Loucy (cell line): Measurements from ENCODE around the gene CD34.
A peak's percentile ranks its signal among the peaks of the same experiment; 100 is the strongest.
"Not testable (repeated sequence)": the region's sequence is repeated elsewhere in the genome, so short reads cannot be mapped to it uniquely, and the experiment has no call there.

Experiments used
- H2AFZ ChIP-seq: fragments of 200-600 bp; sonication (generic); 2 replicates; pipeline ENCODE4 v1.6.0; 2016; ENCODE audit warnings: antibody characterized with exemption, mild to moderate bottlenecking, low read length, moderate library complexity
- H3F3A ChIP-seq: fragments of 200-600 bp; 2 replicates; pipeline ENCODE4 v1.6.0; 2016; ENCODE audit warnings: antibody characterized with exemption, low read depth, mild to moderate bottlenecking
- H3K27me3 ChIP-seq: fragments of 200-600 bp; sonication (generic); 2 replicates; pipeline ENCODE4 v1.6.1; 2014; ENCODE audit warnings: low read length, mild to moderate bottlenecking; ENCODE audit not compliant: insufficient read depth, poor library complexity, severe bottlenecking
- H3K36me3 ChIP-seq: fragments of 200-600 bp; sonication (generic); 2 replicates; pipeline ENCODE4 v1.6.1; 2016; ENCODE audit warnings: low read length; ENCODE audit not compliant: insufficient read depth
- H3K4me1 ChIP-seq: fragments of 200-600 bp; sonication (generic); 2 replicates; pipeline ENCODE4 v1.5.1; 2014; ENCODE audit warnings: low read length, mild to moderate bottlenecking; ENCODE audit not compliant: insufficient read depth, poor library complexity, severe bottlenecking
- H3K4me2 ChIP-seq: fragments of 200-600 bp; sonication (generic); 2 replicates; pipeline ENCODE4 v1.6.0; 2014; ENCODE audit warnings: antibody characterized with exemption, low read length, low read depth, mild to moderate bottlenecking; ENCODE audit not compliant: poor library complexity, severe bottlenecking
- H3K4me3 ChIP-seq: fragments of 200-600 bp; sonication (generic); 2 replicates; pipeline ENCODE4 v1.5.1; 2014; ENCODE audit warnings: low read length, mild to moderate bottlenecking, mixed read lengths; ENCODE audit not compliant: poor library complexity, severe bottlenecking
- H3K79me2 ChIP-seq: fragments of 200-600 bp; sonication (generic); 2 replicates; pipeline ENCODE4 v1.6.1; 2014; ENCODE audit warnings: low read length; ENCODE audit not compliant: insufficient read depth
- H3K9ac ChIP-seq: fragments of 200-600 bp; sonication (generic); 2 replicates; pipeline ENCODE4 v1.6.0; 2014; ENCODE audit warnings: mild to moderate bottlenecking, low read depth, low read length, moderate library complexity; ENCODE audit not compliant: poor library complexity, severe bottlenecking
- H3K9me2 ChIP-seq: fragments of 200-600 bp; sonication (generic); replicated peaks from 2 replicates; pipeline ENCODE4 v1.6.1; 2016; ENCODE audit warnings: low read depth, low read length, mixed read lengths
- H3K9me3 ChIP-seq: fragments of 200-600 bp; sonication (generic); 2 replicates; pipeline ENCODE4 v1.6.1; 2014; ENCODE audit warnings: mild to moderate bottlenecking, antibody characterized with exemption, low read length, low read depth; ENCODE audit not compliant: insufficient read depth
- H4K20me1 ChIP-seq: fragments of 200-600 bp; sonication (generic); 2 replicates; pipeline ENCODE4 v1.6.0; 2014; ENCODE audit warnings: antibody characterized with exemption, low read length, mild to moderate bottlenecking; ENCODE audit not compliant: insufficient read depth, poor library complexity, severe bottlenecking
- EZH2phosphoT487 ChIP-seq: fragments of 200-600 bp; IDR thresholded peaks from 2 replicates; pipeline ENCODE4 v1.6.1; 2018; ENCODE audit warnings: antibody characterized with exemption, mild to moderate bottlenecking, moderate library complexity, borderline replicate concordance
- TF ChIP-seq, protein P1 (sequence below): fragments of 200-600 bp; sonication (generic); conservative IDR thresholded peaks from 2 replicates; pipeline ENCODE4 v1.5.1; 2014; ENCODE audit warnings: mild to moderate bottlenecking, antibody characterized with exemption, low read length

Gene CD34

DNA sequence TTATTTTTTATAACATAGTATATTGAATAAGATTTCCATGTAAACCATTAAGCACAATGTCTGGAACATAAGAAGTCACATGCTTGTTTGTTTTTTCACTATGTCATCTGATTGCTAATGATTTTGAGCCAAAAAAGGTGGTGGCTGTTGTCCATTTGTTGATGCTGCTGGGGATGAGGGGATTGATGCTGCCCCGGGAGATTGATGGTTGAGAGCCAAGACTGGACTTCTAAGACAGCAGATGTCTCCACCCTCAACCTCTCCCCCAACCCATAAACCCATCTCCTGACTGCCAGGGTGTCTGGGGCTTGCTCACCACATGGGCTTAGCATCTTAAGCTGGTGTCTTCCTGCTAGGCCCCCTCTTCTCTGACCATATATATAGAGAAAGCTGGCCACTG lies 35.8 kb upstream of the CD34 start:
- H2AFZ ChIP-seq = peak overlapping the region; percentile 7; the same call in 1 of the 2 replicates

DNA sequence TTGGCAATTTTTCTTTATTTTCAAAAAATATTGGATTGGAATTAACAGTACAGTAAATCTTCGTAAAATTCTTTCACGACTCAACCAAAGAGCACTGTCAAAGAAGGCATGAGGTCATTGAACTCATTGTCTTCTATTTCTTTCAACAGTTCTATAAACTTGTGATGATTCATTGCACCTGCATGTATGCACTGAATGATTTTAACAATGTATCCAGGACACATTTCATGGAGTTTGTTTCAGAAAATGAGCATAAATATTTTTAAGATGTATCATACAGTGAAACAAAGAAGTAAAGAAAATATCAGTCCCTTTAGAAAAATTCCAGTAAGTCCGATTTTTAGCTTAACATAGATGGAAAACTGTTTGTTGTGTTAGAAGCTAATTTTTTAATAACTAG lies 33.6 kb upstream of the CD34 start:
- Histone ChIP-seq H3K27me3 (no peaks in the 10 kb centered on the region), H3F3A (no peaks in the 10 kb centered on the region), H3K4me3 (no peak overlapping the region), H3K4me1 (peaks cover 11% of the 10 kb centered on the region), H3K36me3 (no peaks in the 10 kb centered on the region), H3K9me3 (no peaks in the 10 kb centered on the region), H3K9me2 (no peaks in the 10 kb centered on the region), H3K4me2 (no peak overlapping the region), H4K20me1 (no peaks in the 10 kb centered on the region), H2AFZ (no peak overlapping the region), H3K9ac (no peak overlapping the region), H3K79me2 (no peaks in the 10 kb centered on the region)
- TF ChIP-seq, protein P1, sequence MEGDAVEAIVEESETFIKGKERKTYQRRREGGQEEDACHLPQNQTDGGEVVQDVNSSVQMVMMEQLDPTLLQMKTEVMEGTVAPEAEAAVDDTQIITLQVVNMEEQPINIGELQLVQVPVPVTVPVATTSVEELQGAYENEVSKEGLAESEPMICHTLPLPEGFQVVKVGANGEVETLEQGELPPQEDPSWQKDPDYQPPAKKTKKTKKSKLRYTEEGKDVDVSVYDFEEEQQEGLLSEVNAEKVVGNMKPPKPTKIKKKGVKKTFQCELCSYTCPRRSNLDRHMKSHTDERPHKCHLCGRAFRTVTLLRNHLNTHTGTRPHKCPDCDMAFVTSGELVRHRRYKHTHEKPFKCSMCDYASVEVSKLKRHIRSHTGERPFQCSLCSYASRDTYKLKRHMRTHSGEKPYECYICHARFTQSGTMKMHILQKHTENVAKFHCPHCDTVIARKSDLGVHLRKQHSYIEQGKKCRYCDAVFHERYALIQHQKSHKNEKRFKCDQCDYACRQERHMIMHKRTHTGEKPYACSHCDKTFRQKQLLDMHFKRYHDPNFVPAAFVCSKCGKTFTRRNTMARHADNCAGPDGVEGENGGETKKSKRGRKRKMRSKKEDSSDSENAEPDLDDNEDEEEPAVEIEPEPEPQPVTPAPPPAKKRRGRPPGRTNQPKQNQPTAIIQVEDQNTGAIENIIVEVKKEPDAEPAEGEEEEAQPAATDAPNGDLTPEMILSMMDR = no peak
- TF ChIP-seq EZH2phosphoT487 = no peak

More for the DNA sequence above, 35.8 kb upstream of the CD34 start:
- no peak for TF ChIP-seq EZH2phosphoT487
- TF ChIP-seq, protein P1 = no peak
- Histone ChIP-seq H3K4me1 (peaks cover 14% of the 10 kb centered on the region), H3K9me2 (no peaks in the 10 kb centered on the region), H4K20me1 (no peaks in the 10 kb centered on the region), H3K27me3 (no peaks in the 10 kb centered on the region), H3K36me3 (no peaks in the 10 kb centered on the region), H3K4me2 (no peak overlapping the region), H3K9me3 (no peaks in the 10 kb centered on the region), H3K9ac (no peak overlapping the region), H3K4me3 (no peak overlapping the region), H3K79me2 (no peaks in the 10 kb centered on the region), H3F3A (no peaks in the 10 kb centered on the region; the same call in 1 of the 2 replicates)

DNA sequence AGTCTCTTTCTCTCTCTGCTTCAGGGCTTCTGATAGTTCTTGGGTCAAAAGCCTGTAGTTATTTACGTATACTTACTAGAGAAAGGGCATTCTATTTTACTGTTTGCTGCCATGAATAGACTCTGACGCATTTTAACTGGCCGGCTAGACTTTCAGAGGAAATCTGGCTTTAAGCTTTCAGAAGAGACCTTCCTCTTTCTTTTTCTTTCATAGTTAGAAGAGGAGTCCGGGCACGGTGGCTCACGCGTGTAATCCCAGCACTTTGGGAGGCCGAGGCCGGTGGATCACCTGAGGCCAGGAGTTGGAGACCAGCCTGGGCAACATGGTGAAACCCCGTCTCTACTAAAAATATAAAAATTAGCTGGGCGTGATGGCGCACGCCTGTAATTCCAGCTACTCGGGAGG lies 31.4 kb upstream of the CD34 start:
- not testable (repeated sequence) for H3K79me2 ChIP-seq, H3K27me3 ChIP-seq, H3K9me2 ChIP-seq, H3K9ac ChIP-seq, H3K4me2 ChIP-seq, H4K20me1 ChIP-seq, H3K4me3 ChIP-seq, H3F3A ChIP-seq, H3K9me3 ChIP-seq, H3K36me3 ChIP-seq
- Histone ChIP-seq H3K4me1 (peaks cover 10% of the 10 kb centered on the region), H2AFZ (peak overlapping the region; percentile 63; the same call in 1 of the 2 replicates)

DNA sequence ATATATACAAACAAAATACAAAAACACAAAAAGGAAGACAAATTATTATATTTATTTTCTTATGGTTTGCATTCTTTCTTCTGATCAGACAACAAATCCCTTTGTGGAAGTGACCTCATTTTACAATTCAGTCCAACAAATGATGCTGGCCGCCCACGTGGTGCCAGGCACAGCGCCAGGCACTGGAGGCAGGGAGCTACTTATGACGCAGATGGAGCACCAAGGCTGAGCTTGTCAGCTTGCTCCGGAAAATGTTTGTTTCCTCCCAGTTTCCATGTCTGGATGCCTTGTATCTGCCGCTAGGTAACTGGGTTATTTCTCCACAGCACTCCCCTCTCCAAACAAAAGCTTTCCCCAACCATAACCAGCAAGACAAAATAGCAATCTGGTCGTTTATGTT lies 30.7 kb upstream of the CD34 start:
- no peak overlapping the region for H3K4me2 ChIP-seq
- peaks cover 6% of the 10 kb centered on the region for H3K4me1 ChIP-seq
- no peak overlapping the region for H2AFZ ChIP-seq
- H3K27me3 ChIP-seq = no peaks in the 10 kb centered on the region
- no peak overlapping the region for H3K4me3 ChIP-seq
- TF ChIP-seq, protein P1 = no peak
- TF ChIP-seq EZH2phosphoT487 = no peak
- H3K36me3 ChIP-seq = no peaks in the 10 kb centered on the region
- no peak overlapping the region for H3K9ac ChIP-seq
- no peaks in the 10 kb centered on the region for H3F3A ChIP-seq
- no peaks in the 10 kb centered on the region for H3K79me2 ChIP-seq
- H4K20me1 ChIP-seq = no peaks in the 10 kb centered on the region
- H3K9me2 ChIP-seq = no peaks in the 10 kb centered on the region
- H3K9me3 ChIP-seq = no peaks in the 10 kb centered on the region
